HepG2 (cell line): ENCODE data around the gene SAC3D1. TPM values are rescaled to one million over a fixed set of nuclear protein-coding genes. Genes with fewer than 3 reads are reported as not detected.

Experiments used
- CREBL2 ChIP-seq: sonication (generic); formaldehyde crosslinking; IDR thresholded peaks from 2 replicates; pipeline ENCODE4 v1.8.1; 2023; ENCODE audit warnings: missing genetic modification reagents, mild to moderate bottlenecking, borderline replicate concordance
- FOXO4 ChIP-seq: sonication (generic); formaldehyde crosslinking; conservative IDR thresholded peaks from 2 replicates; pipeline ENCODE4 v1.8.1; 2023; ENCODE audit warnings: missing genetic modification reagents
- HOXA3 ChIP-seq: sonication (generic); formaldehyde crosslinking; IDR thresholded peaks from 2 replicates; pipeline ENCODE4 v1.5.0; 2020; ENCODE audit warnings: missing genetic modification reagents
- IRF2 ChIP-seq: IDR thresholded peaks from 2 replicates; pipeline ENCODE4 v1.6.1; 2018; ENCODE audit warnings: missing genetic modification reagents, missing compliant biosample characterization
- MTERF4 ChIP-seq: sonication (generic); formaldehyde crosslinking; IDR thresholded peaks from 2 replicates; pipeline ENCODE4 v1.8.0; 2023; ENCODE audit warnings: mild to moderate bottlenecking, missing genetic modification reagents
- TFDP1 ChIP-seq: IDR thresholded peaks from 2 replicates; pipeline ENCODE4 v1.6.1; 2016; ENCODE audit warnings: missing compliant biosample characterization, missing genetic modification reagents, borderline replicate concordance
- UBTF ChIP-seq: sonication (generic); formaldehyde crosslinking; IDR thresholded peaks from 2 replicates; pipeline ENCODE4 v1.4.0; 2020; ENCODE audit warnings: mild to moderate bottlenecking, missing genetic modification reagents
- ZBTB39 ChIP-seq: sonication (generic); formaldehyde crosslinking; IDR thresholded peaks from 2 replicates; pipeline ENCODE4 v1.5.0; 2020; ENCODE audit warnings: missing genetic modification reagents
- ZFP36 ChIP-seq: fragments of 150-350 bp; IDR thresholded peaks from 2 replicates; pipeline ENCODE4 v1.6.1; 2018; ENCODE audit warnings: borderline replicate concordance, low read length, low read depth; ENCODE audit not compliant: partially characterized antibody
- ZFY ChIP-seq: sonication (generic); formaldehyde crosslinking; IDR thresholded peaks from 2 replicates; pipeline ENCODE4 v1.4.0; 2020; ENCODE audit warnings: missing genetic modification reagents
- ZNF224 ChIP-seq: sonication (generic); formaldehyde crosslinking; IDR thresholded peaks from 2 replicates; pipeline ENCODE4 v1.5.0; 2020; ENCODE audit warnings: mild to moderate bottlenecking, missing genetic modification reagents
- ZNF558 ChIP-seq: sonication (generic); formaldehyde crosslinking; IDR thresholded peaks from 2 replicates; pipeline ENCODE4 v1.9.0; 2022; ENCODE audit warnings: mild to moderate bottlenecking, missing genetic modification reagents, borderline replicate concordance
- ZNF589 ChIP-seq: sonication (generic); formaldehyde crosslinking; conservative IDR thresholded peaks from 2 replicates; pipeline ENCODE4 v1.8.0; 2022; ENCODE audit warnings: mild to moderate bottlenecking, moderate library complexity, missing genetic modification reagents
- ZNF605 ChIP-seq: sonication (generic); formaldehyde crosslinking; IDR thresholded peaks from 2 replicates; pipeline ENCODE4 v1.8.0; 2022; ENCODE audit warnings: mild to moderate bottlenecking, missing genetic modification reagents
- ZNF740 ChIP-seq: sonication (generic); formaldehyde crosslinking; IDR thresholded peaks from 2 replicates; pipeline ENCODE4 v1.4.0; 2020; ENCODE audit warnings: missing genetic modification reagents
- ZNF784 ChIP-seq: sonication (generic); formaldehyde crosslinking; IDR thresholded peaks from 2 replicates; pipeline ENCODE4 v1.5.1; 2020; ENCODE audit warnings: missing genetic modification reagents, mild to moderate bottlenecking, borderline replicate concordance
- ZSCAN25 ChIP-seq: sonication (generic); formaldehyde crosslinking; IDR thresholded peaks from 2 replicates; pipeline ENCODE4 v1.8.0; 2022; ENCODE audit warnings: mild to moderate bottlenecking, missing genetic modification reagents
- ZZZ3 ChIP-seq: sonication (generic); formaldehyde crosslinking; IDR thresholded peaks from 2 replicates; pipeline ENCODE4 v1.4.0; 2020; ENCODE audit warnings: missing genetic modification reagents, mild to moderate bottlenecking, borderline replicate concordance
- polyA plus RNA-seq, 8 experiments: library from polyadenylated mRNA; depleted of rRNA in 3 of 8; stranded (reverse) in 7 of 8; unstranded in 1 of 8; fragments of >200 nt; fragmentation: Illumina TruSeq in 4 of 8; extraction: Trizol in 4 of 8; gene quantifications; 2 replicates each; pipeline versions ENCODE4 v1.2.1 to v1.2.3, GENCODE V29; 2011 to 2016; ENCODE audit warnings: low read depth in 4 of 8, missing spikeins in 1 of 8, mixed read lengths in 1 of 8; ENCODE audit not compliant: insufficient read depth in 1 of 8
- total RNA-seq, 5 experiments: library from RNA; depleted of rRNA; stranded (reverse); fragments of >200 nt; fragmentation: Illumina TruSeq; extraction: Trizol; gene quantifications; 2 replicates each; pipeline ENCODE4 v1.2.3, GENCODE V29; 2016; ENCODE audit warnings: low read depth in 1 of 5

The SAC3D1 gene
- total and polyA plus RNA-seq, 2 of the 13 experiments (the other 11 are each of a cell fraction or from before 2014, with no cell fraction given): 7.4 to 36.3 TPM

GRCh38 chr11:65066315-65066714 lies 25.3 kb downstream of the SAC3D1 start (continued):
- TF ChIP-seq ZFP36 (no peak), ZNF558 (CRISPR knock-in tag) (no peak; the same call in 1 of the 2 replicates), ZFY (CRISPR knock-in tag) (peak; percentile 79), ZZZ3 (no peak), ZNF740 (CRISPR knock-in tag) (peak; percentile 52; the same call in 1 of the 2 replicates), ZNF605 (CRISPR knock-in tag) (no peak), ZNF224 (CRISPR knock-in tag) (no peak), ZBTB39 (CRISPR knock-in tag) (0 out of 2 replicates have a peak, but pooled peaks have one; percentile 48), UBTF (CRISPR knock-in tag) (peak; percentile 63; the same call in 1 of the 2 replicates), IRF2 (CRISPR knock-in tag) (no peak), FOXO4 (CRISPR knock-in tag) (0 out of 2 replicates have a peak, but pooled peaks have one; percentile 56), ZSCAN25 (no peak), CREBL2 (CRISPR knock-in tag) (no peak), MTERF4 (0 out of 2 replicates have a peak, but pooled peaks have one; percentile 61), ZNF784 (CRISPR knock-in tag) (0 out of 2 replicates have a peak, but pooled peaks have one; percentile 27), HOXA3 (CRISPR knock-in tag) (peak; percentile 15; the same call in 1 of the 2 replicates), ZNF589 (CRISPR knock-in tag) (no peak), TFDP1 (CRISPR knock-in tag) (no peak)
